ENCODE results near the gene CDK15.

DNA sequence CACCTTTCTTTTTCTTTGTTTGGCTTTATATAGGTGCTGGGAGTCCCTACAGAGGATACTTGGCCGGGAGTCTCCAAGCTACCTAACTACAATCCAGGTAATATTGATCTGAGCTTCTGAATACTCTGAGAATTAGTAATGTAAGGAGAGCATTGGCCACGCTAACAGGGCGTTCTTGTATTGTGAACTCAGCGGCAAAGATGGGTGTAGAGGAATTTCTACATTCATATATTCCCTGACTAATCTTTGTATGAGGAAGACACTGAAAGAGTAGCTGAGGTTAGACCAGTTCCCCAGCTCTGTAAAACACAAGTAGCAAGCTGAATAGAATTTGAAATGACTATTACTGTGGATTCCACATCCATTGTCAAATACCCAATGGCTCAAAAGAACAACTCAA is 48.5 kb downstream of the CDK15 start:
- TF ChIP-seq LEF1 (IDR thresholded peaks at IDR 0.05; ENCODE audit: borderline replicate concordance) = no peak
- TF ChIP-seq NFRKB (IDR thresholded peaks at IDR 0.05) = no peak
- TF ChIP-seq FOXM1 (IDR thresholded peaks at IDR 0.05; ENCODE audit: borderline replicate concordance) = no peak
